Hematopoietic multipotent progenitor cell treated with erythropoietin and hydrocortisone succinate and interleukin-3 and kit ligand, for 17 days (in vitro differentiated cells): ENCODE measurements around the gene CC2D2B.
"Not testable (repeated sequence)": the region's sequence is repeated elsewhere in the genome, so short reads cannot be mapped to it uniquely, and the experiment has no call there.

Source experiments
- DNase-seq: peaks from one replicate; pipeline ENCODE4 v3.0.0-alpha.2; 2015; ENCODE audit warnings: low spot score

Gene CC2D2B

GRCh38 chr10:95908450-95908849, 675 bp downstream of the CC2D2B start:
- no peak for DNase-seq

GRCh38 chr10:95909561-95909960, 1.8 kb downstream of the CC2D2B start:
- no peak for DNase-seq

DNA sequence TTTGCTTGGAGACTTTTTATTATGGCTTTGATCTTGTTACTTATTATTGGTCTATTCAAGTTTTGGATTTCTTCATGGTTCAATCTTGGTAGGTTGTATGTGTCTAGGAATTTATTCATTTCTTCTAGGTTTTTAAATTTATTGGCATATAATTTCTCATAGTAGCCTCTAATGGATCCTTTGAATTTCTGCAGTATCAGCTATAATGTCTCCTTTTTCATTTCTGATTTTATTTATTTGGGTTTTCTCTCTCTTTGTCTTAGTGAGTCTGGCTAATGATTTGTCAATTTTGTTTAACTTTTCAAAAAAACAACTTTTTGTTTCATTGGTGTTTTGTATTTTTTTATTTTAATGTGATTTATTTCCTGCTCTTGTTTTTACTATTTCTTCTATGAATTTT, 8.3 kb downstream of the CC2D2B start:
- DNase-seq, result not testable (repeated sequence)

GRCh38 chr10:95920798-95921426, 13.1 kb downstream of the CC2D2B start:
- DNase-seq, result no peak

GRCh38 chr10:95925033-95925432, 17.3 kb downstream of the CC2D2B start:
- no peak for DNase-seq

- DNase-seq, result no peak
Observed at GRCh38 chr10:95935429-95935828, 27.7 kb downstream of the CC2D2B start.

DNA sequence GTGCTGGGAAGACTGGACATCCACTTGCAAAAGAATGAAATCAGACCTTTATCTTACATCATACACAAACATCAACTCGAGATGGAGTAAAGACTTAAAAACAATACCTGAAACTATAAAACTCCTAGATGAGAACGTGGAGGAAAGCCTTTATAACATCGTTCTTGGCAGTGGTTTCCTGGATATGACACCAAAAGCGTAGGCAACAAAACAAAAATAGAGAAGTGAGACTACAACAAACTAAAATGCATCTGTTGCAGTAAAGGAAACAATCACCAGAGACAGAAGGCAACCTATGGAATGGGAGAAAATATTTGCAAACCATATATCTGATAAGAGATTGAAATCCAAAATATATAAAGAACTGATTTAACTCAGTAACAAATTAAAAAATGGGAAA, 33.3 kb downstream of the CC2D2B start:
- no peak for DNase-seq

- DNase-seq, result no peak
Observed at GRCh38 chr10:95963202-95963990, 55.6 kb downstream of the CC2D2B start.

DNA sequence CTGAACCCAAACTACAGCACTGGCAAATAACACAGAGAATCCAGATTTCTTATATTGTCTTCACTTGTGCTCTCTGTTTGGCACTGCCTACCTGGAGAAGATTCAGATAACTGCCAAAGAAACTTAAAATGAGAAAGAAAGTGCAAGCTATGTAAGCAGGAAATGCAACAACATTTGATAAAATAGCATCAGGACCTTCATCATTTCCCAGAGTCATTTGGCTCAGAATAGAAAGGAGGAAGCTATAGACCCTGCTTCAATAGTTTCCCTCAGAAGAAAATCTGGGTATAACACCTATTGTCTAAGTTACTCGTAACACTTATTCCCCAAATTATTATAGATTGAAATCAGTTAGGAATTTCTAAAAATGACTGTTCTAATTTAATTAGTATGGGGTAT, 56.2 kb downstream of the CC2D2B start:
- DNase-seq, result no peak

DNA sequence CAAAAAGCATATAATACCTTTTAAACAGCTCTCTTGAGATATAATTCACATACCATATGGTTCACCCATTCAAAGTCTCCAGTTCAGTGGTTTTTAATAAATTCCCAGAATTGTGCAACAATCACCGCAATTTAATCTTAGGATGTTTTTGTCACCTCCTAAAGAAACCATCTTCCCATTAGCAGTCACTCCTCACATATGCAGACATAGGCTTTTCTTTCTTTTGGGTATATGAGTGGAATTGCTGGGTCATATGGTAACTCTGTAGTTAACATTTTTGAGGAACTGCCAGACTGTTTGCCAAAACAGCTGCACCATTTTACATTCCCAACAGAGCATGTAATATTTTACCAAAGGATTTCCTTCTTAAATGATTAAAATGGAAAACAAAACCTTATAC, 57.0 kb downstream of the CC2D2B start:
- no peak for DNase-seq

DNA sequence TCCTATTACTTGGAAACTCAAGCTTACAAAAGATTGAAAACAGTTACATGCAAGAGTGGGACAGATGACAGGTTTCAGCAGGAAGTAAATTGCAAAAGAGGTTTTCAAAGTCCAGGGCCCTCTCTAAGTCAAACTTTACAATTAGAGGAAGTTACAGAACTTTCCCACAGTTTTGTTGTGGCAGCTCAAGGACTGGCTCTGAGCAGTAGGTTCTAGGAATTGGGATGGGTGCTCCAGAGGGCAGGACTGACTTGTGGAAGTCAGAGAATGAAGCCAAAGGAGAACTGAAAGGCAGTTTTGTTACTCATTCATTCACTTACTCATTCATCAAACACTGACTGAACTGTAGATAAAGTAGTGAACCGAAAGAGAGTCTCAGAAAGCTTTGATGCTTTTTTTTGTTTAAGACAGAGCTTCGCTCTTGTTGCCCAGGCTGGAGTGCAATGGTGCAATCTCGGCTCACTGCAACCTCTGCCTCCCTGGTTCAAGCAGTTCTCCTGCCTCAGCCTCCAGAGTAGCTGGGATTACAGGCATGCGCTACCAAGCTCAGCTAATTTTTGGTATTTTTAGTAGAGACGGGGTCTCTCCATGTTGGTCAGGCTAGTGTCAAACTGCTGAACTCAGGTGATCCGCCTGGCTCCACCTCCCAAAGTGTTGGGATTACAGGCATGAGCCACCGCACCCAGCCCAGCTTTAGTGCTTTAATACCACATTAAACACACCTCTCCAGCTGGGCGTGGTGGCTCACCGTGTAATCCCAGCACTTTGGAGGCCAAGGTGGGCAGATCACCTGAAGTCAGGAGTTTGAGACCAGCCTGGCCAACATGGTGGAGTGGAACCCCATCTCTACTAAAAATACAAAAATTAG, 68.8 kb downstream of the CC2D2B start:
- DNase-seq, result no peak

- no peak for DNase-seq
Observed at GRCh38 chr10:95982200-95982599, 74.4 kb downstream of the CC2D2B start.

- no peak for DNase-seq
Observed at GRCh38 chr10:95987685-95988426, 80.1 kb downstream of the CC2D2B start.

- no peak for DNase-seq
Observed at GRCh38 chr10:95988702-95989101, 80.9 kb downstream of the CC2D2B start.

DNA sequence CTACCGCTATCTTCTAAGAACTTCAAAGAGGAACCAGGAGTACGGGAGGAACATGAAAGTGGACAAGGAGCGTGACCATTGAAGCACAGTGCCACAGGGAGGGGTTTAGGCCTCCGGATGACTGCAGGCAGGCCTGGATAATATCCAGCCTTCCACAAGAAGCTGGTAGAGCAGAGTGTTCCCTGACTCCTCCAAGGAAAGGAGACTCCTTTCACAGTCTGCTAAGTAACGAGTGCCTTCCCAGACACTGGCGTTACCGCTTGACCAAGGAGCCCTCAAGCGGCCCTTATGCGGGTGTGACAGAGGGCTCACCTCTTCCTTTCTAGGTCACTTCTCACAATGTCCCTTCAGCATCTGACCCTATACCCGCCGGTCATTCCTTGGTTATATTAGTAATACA, 86.6 kb downstream of the CC2D2B start:
- not testable (repeated sequence) for DNase-seq

GRCh38 chr10:95998255-95998784, 90.5 kb downstream of the CC2D2B start:
- DNase-seq, result no peak

GRCh38 chr10:96013956-96014355, 106.2 kb downstream of the CC2D2B start:
- DNase-seq, result no peak

DNA sequence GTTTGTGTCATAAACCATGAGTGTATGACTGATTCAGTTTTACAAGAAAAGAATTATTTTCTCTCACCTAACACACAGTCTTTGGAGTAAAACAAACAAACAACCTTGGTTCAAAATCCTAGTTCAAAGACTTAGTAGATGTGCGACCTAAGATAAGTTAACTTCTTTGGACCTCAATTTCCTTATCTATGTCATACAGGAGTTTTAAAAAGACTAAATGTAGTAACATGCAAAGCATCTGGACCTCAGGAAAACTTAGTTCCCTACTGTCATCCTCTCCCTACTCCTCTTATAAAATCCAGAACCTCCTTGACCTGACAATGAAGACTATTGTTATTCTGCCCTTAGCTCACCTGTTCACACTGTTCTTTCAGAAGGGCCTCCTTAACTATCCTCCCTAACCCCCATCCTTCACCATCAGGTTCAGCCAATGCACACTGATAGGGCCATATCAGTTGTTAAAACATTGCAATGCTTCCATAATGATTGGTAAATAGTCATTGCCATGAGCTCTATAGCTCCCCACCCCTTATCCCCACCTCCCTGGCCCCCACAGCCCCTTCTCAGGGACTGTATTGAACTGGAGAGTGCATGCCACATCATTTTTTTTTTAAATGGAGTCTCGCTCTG, 106.8 kb downstream of the CC2D2B start:
- DNase-seq, result no peak

- DNase-seq, result peak; percentile 58
Observed at GRCh38 chr10:96017191-96017687, 109.5 kb downstream of the CC2D2B start.

GRCh38 chr10:96021332-96021731, 113.6 kb downstream of the CC2D2B start:
- no peak for DNase-seq

DNA sequence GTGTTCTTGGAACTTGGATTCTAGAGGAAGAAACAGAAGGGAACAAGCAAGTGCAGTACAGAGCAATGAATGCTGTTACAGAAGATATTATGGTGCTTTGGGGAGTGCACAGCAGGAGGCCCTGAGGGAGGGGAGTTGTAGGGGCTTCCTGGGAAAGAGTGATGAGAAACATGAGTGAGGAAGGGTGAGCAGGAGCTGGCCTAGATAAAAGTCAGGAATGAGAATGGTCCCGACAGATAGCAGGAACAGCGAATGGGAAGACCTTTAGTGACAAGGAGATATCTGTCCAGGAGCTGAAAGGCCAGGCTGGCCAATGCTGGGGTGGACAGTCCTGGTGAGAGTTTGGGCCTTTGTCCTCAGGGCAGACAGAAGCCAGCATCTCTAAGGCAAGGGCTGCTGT, 115.0 kb downstream of the CC2D2B start:
- DNase-seq, result no peak
